HCT116 (cell line): ENCODE results near the gene WFDC8. TPM values are rescaled to one million over a fixed set of nuclear protein-coding genes. Genes with fewer than 3 reads are reported as not detected.

Experiments
- ATAC-seq: fragments of 200-7000 bp; cut with Tn5 transposase; 2 replicates; pipeline ENCODE4 v1.9.1; 2020; ENCODE audit warnings: mild to moderate bottlenecking, moderate library complexity
- BruUV-seq: library from RNA; stranded (reverse); fragments of 400-500 nt; replicated peaks from 2 replicates; lab custom pipeline; 2021; lab: Mats Ljungman, UMichigan
- CTCF ChIA-PET: fragments of 300-600 bp; sonication (Branson Sonifier 250); formaldehyde crosslinking; loops from one replicate; lab custom pipeline; 2021; ENCODE audit warnings: antibody characterized with exemption; lab: Charles Lee
- POLR2A ChIA-PET: fragments of 300-600, 350-600 bp; sonication (Branson Sonifier 250); formaldehyde crosslinking; loops from one replicate; lab custom pipeline; 2021; ENCODE audit warnings: antibody characterized with exemption; lab: Charles Lee
- RAD21 ChIA-PET, 2 experiments: fragments of 300-600 bp; sonication (Branson Sonifier 250); formaldehyde crosslinking; loops; one replicate each; lab custom pipeline; 2023; ENCODE audit warnings: low total read pairs in 2 of 2; ENCODE audit not compliant: uncharacterized antibody in 2 of 2, unreplicated experiment in 2 of 2, low non-redundant PET in 1 of 2; lab: Charles Lee
- DNase-seq: peaks from one replicate; pipeline ENCODE4 v3.0.0-alpha.2; 2010; ENCODE audit warnings: low read depth, low spot score
- H2AFZ ChIP-seq: fragments of 200-600 bp; shearing (Covaris generic), sonication (generic); 2 replicates; pipeline ENCODE4 v1.6.1; 2017; ENCODE audit warnings: low read depth, mixed run types, mixed read lengths, antibody characterized with exemption, low read length; ENCODE audit not compliant: poor library complexity, severe bottlenecking
- H3K27ac ChIP-seq: 2 replicates; pipeline ENCODE4 v1.5.1; 2012; ENCODE audit warnings: low read depth, low read length
- H3K27me3 ChIP-seq: fragments of 200-600 bp; sonication (generic); 2 replicates; pipeline ENCODE4 v1.6.1; 2016; ENCODE audit warnings: mixed run types, low read length, mixed read lengths; ENCODE audit not compliant: insufficient read depth
- H3K36me3 ChIP-seq, 2 experiments: fragments of 200-500 bp in 1 of 2; fragments of 200-600 bp in 1 of 2; sonication (Bioruptor generic) in 1 of 2; sonication (generic) in 1 of 2; 2 replicates each; pipeline versions ENCODE4 v1.5.1 to v1.6.1; 2014 to 2016; ENCODE audit warnings: low read length in 2 of 2, inconsistent platforms in 1 of 2, mixed read lengths in 1 of 2, mixed run types in 1 of 2; ENCODE audit not compliant: insufficient read depth in 2 of 2, control insufficient read depth in 1 of 2
- H3K4me1 ChIP-seq, 2 experiments: fragments of 200-600 bp in 1 of 2; sonication (generic) in 1 of 2; 2 replicates each; pipeline versions ENCODE4 v1.5.1 to v1.6.1; 2012 to 2017; ENCODE audit warnings: low read length in 2 of 2, inconsistent platforms in 1 of 2, mild to moderate bottlenecking in 1 of 2, mixed read lengths in 1 of 2, mixed run types in 1 of 2, moderate library complexity in 1 of 2; ENCODE audit not compliant: insufficient read depth in 2 of 2, control insufficient read depth in 1 of 2
- H3K4me2 ChIP-seq: fragments of 200-600 bp; sonication (generic); 2 replicates; pipeline ENCODE4 v1.6.1; 2017; ENCODE audit warnings: mixed run types, low read length, mixed read lengths
- H3K4me3 ChIP-seq, 2 experiments: fragments of 200-600 bp in 1 of 2; sonication (generic) in 1 of 2; replicated peaks in 1 of 2; 2 replicates each; pipeline ENCODE4 v1.5.1; 2011 to 2016; ENCODE audit warnings: low read length in 2 of 2, control low read depth in 1 of 2, low read depth in 1 of 2, mild to moderate bottlenecking in 1 of 2, mixed read lengths in 1 of 2, mixed run types in 1 of 2
- H3K79me2 ChIP-seq: fragments of 200-600 bp; sonication (generic); 2 replicates; pipeline ENCODE4 v1.6.1; 2017; ENCODE audit warnings: mild to moderate bottlenecking, mixed run types, low read length, moderate library complexity, mixed read lengths; ENCODE audit not compliant: insufficient read depth
- H3K9ac ChIP-seq: fragments of 200-600 bp; sonication (generic); 2 replicates; pipeline ENCODE4 v1.6.1; 2016; ENCODE audit warnings: low read length, mixed read lengths
- H3K9me2 ChIP-seq: fragments of 200-600 bp; sonication (generic), shearing (Covaris generic); 2 replicates; pipeline ENCODE4 v1.6.1; 2017; ENCODE audit warnings: mixed run types, mild to moderate bottlenecking, moderate library complexity; ENCODE audit not compliant: insufficient read depth
- H3K9me3 ChIP-seq, 2 experiments: fragments of 200-500 bp in 1 of 2; fragments of 200-600 bp in 1 of 2; sonication (Bioruptor generic) in 1 of 2; sonication (generic) in 1 of 2; 2 replicates each; pipeline ENCODE4 v1.6.1; 2014 to 2017; ENCODE audit warnings: low read length in 2 of 2, mixed read lengths in 2 of 2, inconsistent platforms in 1 of 2, low read depth in 1 of 2, mild to moderate bottlenecking in 1 of 2, mixed run types in 1 of 2, moderate library complexity in 1 of 2; ENCODE audit not compliant: control insufficient read depth in 1 of 2, insufficient read depth in 1 of 2
- H4K20me1 ChIP-seq: fragments of 200-600 bp; sonication (generic), shearing (Covaris generic); 2 replicates; pipeline ENCODE4 v1.6.1; 2017; ENCODE audit warnings: mixed run types, mild to moderate bottlenecking, moderate library complexity; ENCODE audit not compliant: insufficient read depth
- CBX3 ChIP-seq: IDR thresholded peaks from 2 replicates; pipeline ENCODE4 v1.6.1; 2012; ENCODE audit warnings: low read depth
- ELF1 ChIP-seq: IDR thresholded peaks from 2 replicates; pipeline ENCODE4 v1.6.1; 2012; ENCODE audit warnings: low read depth, borderline replicate concordance
- EZH2 ChIP-seq: fragments of 200-600 bp; sonication (generic); IDR thresholded peaks from 2 replicates; pipeline ENCODE4 v1.6.1; 2017; ENCODE audit warnings: antibody characterized with exemption, mixed run types
- FOSL1 ChIP-seq: IDR thresholded peaks from 2 replicates; pipeline ENCODE4 v1.6.1; 2012; ENCODE audit warnings: low read depth
- JUND ChIP-seq: IDR thresholded peaks from 2 replicates; pipeline ENCODE4 v1.6.1; 2012
- POLR2A ChIP-seq: IDR thresholded peaks from 2 replicates; pipeline ENCODE4 v1.7.0; 2011; ENCODE audit warnings: borderline replicate concordance; ENCODE audit not compliant: insufficient read depth, insufficient read length; ENCODE audit errors: extremely low read depth
- POLR2AphosphoS5 ChIP-seq: IDR thresholded peaks from 2 replicates; pipeline ENCODE4 v1.6.1; 2011; ENCODE audit warnings: mild to moderate bottlenecking, low read depth, low read length, moderate library complexity
- RAD21 ChIP-seq: IDR thresholded peaks from 2 replicates; pipeline ENCODE4 v1.6.1; 2012; ENCODE audit warnings: low read depth, mild to moderate bottlenecking
- SRF ChIP-seq: IDR thresholded peaks from 2 replicates; pipeline ENCODE4 v1.6.1; 2012; ENCODE audit warnings: low read depth
- ZFX ChIP-seq: fragments of 450-650 bp; IDR thresholded peaks from 2 replicates; pipeline ENCODE4 v1.6.1; 2017
- intact Hi-C: fragments of 100-400 bp; cut with micrococcal nuclease; formaldehyde crosslinking; loops from 2 replicates; pipeline ENCODE4 v1.10.0; 2022
- total RNA-seq: library from RNA; stranded (reverse); gene quantifications from one replicate; pipeline ENCODE4 v1.2.1, GENCODE V29; 2021; ENCODE audit not compliant: unreplicated experiment
- TF ChIP-seq, protein P1 (sequence below): IDR thresholded peaks from 2 replicates; pipeline ENCODE4 v1.6.1; 2012; ENCODE audit warnings: low read depth
- TF ChIP-seq, protein P2 (sequence below), 3 experiments: fragments of 200-600 bp in 1 of 3; sonication (generic) in 1 of 3; IDR thresholded peaks in 2 of 3; conservative IDR thresholded peaks in 1 of 3; 2 replicates each; pipeline ENCODE4 v1.5.1; 2012 to 2017; ENCODE audit warnings: low read depth in 2 of 3, low read length in 2 of 3, antibody characterized with exemption in 1 of 3, borderline replicate concordance in 1 of 3, control low read depth in 1 of 3, mild to moderate bottlenecking in 1 of 3, mixed read lengths in 1 of 3, mixed run types in 1 of 3, moderate library complexity in 1 of 3; ENCODE audit not compliant: insufficient read depth in 1 of 3

Gene WFDC8
- total RNA-seq, 1 experiment from 2014 or later, result not detected

DNA sequence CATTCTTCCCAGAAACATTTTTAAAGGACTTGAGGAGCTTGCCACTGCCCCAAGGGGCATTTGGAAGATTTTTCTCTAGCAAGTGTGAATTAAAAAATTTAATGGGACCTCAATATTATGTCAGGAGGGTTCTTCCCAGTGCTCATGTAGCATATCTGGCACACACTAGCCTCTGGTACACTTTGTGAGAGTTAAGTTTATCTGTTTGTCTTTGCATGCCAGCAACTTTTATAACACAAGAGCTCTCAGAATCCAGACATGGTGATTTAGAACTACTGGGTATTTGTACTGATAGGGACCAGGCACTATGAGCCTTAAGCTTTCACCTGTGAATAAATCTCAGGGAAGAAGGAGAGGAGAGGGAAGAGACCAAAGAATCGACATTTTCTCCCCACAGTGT, 76.5 kb downstream of the WFDC8 start:
- Histone ChIP-seq H3K4me3 (no peak overlapping the region), H3K9ac (no peak overlapping the region), H4K20me1 (no peaks in the 10 kb centered on the region), H3K79me2 (no peaks in the 10 kb centered on the region), H3K27ac (no peak overlapping the region), H3K9me3 (no peaks in the 10 kb centered on the region), H3K9me2 (no peaks in the 10 kb centered on the region), H2AFZ (no peak overlapping the region), H3K36me3 (no peaks in the 10 kb centered on the region), H3K4me2 (no peak overlapping the region), H3K4me1 (peaks cover 0 to 8% of the 10 kb centered on the region in 2 experiments; a peak in 1 of 4 replicates), H3K27me3 (peaks cover 5% of the 10 kb centered on the region; the same call in 1 of the 2 replicates)
- intact Hi-C loops, result no loop called here
- TF ChIP-seq FOSL1, result no peak
- no peak for TF ChIP-seq SRF
- TF ChIP-seq POLR2AphosphoS5, result no peak
- TF ChIP-seq, protein P1, sequence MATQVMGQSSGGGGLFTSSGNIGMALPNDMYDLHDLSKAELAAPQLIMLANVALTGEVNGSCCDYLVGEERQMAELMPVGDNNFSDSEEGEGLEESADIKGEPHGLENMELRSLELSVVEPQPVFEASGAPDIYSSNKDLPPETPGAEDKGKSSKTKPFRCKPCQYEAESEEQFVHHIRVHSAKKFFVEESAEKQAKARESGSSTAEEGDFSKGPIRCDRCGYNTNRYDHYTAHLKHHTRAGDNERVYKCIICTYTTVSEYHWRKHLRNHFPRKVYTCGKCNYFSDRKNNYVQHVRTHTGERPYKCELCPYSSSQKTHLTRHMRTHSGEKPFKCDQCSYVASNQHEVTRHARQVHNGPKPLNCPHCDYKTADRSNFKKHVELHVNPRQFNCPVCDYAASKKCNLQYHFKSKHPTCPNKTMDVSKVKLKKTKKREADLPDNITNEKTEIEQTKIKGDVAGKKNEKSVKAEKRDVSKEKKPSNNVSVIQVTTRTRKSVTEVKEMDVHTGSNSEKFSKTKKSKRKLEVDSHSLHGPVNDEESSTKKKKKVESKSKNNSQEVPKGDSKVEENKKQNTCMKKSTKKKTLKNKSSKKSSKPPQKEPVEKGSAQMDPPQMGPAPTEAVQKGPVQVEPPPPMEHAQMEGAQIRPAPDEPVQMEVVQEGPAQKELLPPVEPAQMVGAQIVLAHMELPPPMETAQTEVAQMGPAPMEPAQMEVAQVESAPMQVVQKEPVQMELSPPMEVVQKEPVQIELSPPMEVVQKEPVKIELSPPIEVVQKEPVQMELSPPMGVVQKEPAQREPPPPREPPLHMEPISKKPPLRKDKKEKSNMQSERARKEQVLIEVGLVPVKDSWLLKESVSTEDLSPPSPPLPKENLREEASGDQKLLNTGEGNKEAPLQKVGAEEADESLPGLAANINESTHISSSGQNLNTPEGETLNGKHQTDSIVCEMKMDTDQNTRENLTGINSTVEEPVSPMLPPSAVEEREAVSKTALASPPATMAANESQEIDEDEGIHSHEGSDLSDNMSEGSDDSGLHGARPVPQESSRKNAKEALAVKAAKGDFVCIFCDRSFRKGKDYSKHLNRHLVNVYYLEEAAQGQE, result no peak
- no peak for TF ChIP-seq JUND
- TF ChIP-seq POLR2A, result no peak
- TF ChIP-seq ELF1, result no peak
- TF ChIP-seq EZH2, result no peak
- TF ChIP-seq, protein P2, sequence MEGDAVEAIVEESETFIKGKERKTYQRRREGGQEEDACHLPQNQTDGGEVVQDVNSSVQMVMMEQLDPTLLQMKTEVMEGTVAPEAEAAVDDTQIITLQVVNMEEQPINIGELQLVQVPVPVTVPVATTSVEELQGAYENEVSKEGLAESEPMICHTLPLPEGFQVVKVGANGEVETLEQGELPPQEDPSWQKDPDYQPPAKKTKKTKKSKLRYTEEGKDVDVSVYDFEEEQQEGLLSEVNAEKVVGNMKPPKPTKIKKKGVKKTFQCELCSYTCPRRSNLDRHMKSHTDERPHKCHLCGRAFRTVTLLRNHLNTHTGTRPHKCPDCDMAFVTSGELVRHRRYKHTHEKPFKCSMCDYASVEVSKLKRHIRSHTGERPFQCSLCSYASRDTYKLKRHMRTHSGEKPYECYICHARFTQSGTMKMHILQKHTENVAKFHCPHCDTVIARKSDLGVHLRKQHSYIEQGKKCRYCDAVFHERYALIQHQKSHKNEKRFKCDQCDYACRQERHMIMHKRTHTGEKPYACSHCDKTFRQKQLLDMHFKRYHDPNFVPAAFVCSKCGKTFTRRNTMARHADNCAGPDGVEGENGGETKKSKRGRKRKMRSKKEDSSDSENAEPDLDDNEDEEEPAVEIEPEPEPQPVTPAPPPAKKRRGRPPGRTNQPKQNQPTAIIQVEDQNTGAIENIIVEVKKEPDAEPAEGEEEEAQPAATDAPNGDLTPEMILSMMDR (IDR thresholded peaks at IDR 0.05 in 2 of 3, conservative IDR thresholded peaks at IDR 0.05 in 1 of 3; ENCODE audit: borderline replicate concordance in 1 of 3, insufficient read depth in 1 of 3, low read depth in 2 of 3, low read length in 2 of 3), result no peak
- TF ChIP-seq CBX3, result no peak
- TF ChIP-seq RAD21, result no peak
- no peak for TF ChIP-seq ZFX
- DNase-seq (no peak), ATAC-seq (no peak)
- POLR2A ChIA-PET, result no interaction called here
- RAD21 ChIA-PET, result no interaction called here
- BruUV-seq, result no TSS peak
- CTCF ChIA-PET, result interaction anchor here (1.2 kb wide), 1 partner anchor 65 kb away, joined by 3 read pairs; no protein-coding TSS in a partner anchor

Other genes with a start within 250 kb of the WFDC8 start
- 100 TPM for gene SDC4, start 230.9 kb downstream of the WFDC8 start, total RNA-seq
- 20.5 TPM for gene SYS1, start 216.1 kb downstream of the WFDC8 start, total RNA-seq
- gene TP53TG5, start 201.0 kb downstream of the WFDC8 start, total RNA-seq, result 0.76 TPM
- gene DBNDD2, start 171.0 kb downstream of the WFDC8 start, total RNA-seq, result 44.2 TPM
- gene PIGT, start 163.1 kb downstream of the WFDC8 start, total RNA-seq, result 71.4 TPM
- gene WFDC2, start 109.5 kb downstream of the WFDC8 start, total RNA-seq, result 1.1 TPM
- not detected for gene SPINT3, start 63.7 kb downstream of the WFDC8 start, total RNA-seq
- gene WFDC6, start 39.8 kb downstream of the WFDC8 start, total RNA-seq, result not detected
- gene EPPIN, start 31.9 kb downstream of the WFDC8 start, total RNA-seq, result not detected
- 0.47 TPM for gene WFDC10A, start 50.5 kb upstream of the WFDC8 start, total RNA-seq
- not detected for gene WFDC9, start 52.0 kb upstream of the WFDC8 start, total RNA-seq
- gene WFDC11, start 91.0 kb upstream of the WFDC8 start, total RNA-seq, result not detected
- gene WFDC13, start 122.8 kb upstream of the WFDC8 start, total RNA-seq, result not detected
- gene WFDC10B, start 125.7 kb upstream of the WFDC8 start, total RNA-seq, result not detected
- not detected for gene SPINT4, start 143.1 kb upstream of the WFDC8 start, total RNA-seq
- gene WFDC3, start 212.6 kb upstream of the WFDC8 start, total RNA-seq, result 4.7 TPM
- 61.0 TPM for gene DNTTIP1, start 212.7 kb upstream of the WFDC8 start, total RNA-seq
- gene UBE2C, start 233.4 kb upstream of the WFDC8 start, total RNA-seq, result 205 TPM
- gene TNNC2, start 248.0 kb upstream of the WFDC8 start, total RNA-seq, result not detected